Muscle of back (tissue), 11 donors: ENCODE measurements around the gene GRK3. TPM values are rescaled to one million over a fixed set of nuclear protein-coding genes. Genes with fewer than 3 reads are reported as not detected.
"Not testable (repeated sequence)": the region's sequence is repeated elsewhere in the genome, so short reads cannot be mapped to it uniquely, and the experiment has no call there.

ENCODE experiments used
- DNase-seq, 3 donors: peaks; one replicate each; pipeline versions ENCODE4 v3.0.0 to v3.0.0-alpha.2; 2013
- polyA plus RNA-seq, 10 donors: library from polyadenylated mRNA; unstranded; fragments of 120-200 nt; gene quantifications; one replicate each; pipeline ENCODE4 v1.2.1, GENCODE V29; 2013; ENCODE audit not compliant: insufficient read length in 10 of 10

The GRK3 gene
- polyA plus RNA-seq, 10 donors, result 6.2 to 14.3 (median 8.1) TPM

DNA sequence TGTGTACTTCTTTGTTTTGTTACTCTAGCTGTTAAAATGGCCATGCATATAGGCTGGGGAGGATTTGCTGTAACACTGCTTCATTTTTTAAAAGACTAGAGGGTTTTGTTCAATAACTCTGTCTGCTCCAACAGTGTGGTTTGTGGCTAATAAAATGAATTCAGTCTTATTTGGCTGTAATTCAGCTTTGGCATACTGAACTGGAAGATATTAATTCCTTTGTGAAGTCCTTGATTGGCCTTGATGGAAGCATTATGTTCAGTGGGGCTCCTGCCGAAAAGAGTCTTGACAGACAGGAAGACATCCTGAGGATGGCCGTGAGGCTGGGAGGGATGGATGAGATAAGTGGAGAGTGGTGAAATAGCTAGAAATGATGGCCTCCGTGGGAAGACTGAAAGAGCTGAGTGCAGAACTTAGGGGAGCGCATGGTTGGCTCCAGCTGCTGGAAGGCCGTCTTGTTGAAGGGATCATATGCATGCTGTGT, 132.7 kb downstream of the GRK3 start:
- DNase-seq, result peak; percentile 37 to 80 (median 49)

- no peak for DNase-seq
Measured at GRCh38 chr22:25697978-25698377, 133.5 kb downstream of the GRK3 start.

DNA sequence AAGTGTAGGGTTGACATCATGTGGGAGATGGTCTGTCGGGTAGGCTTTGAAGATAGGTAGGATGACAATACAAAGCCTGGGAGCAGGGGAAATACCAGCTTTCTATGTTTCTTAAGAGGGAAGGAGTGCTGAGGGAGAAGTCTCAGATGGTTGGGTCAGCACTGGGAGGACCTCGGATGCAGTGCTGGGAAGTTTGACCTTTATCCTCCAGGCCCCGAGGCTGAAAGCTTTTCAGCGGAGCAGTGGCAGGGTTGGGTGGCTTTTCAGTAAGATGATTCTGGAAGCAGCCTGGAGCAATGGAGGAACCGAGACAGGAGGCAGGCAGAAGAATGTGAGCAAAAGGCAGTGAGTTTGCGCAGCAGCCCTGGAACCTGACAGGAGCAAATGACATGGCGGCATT, 134.0 kb downstream of the GRK3 start:
- no peak for DNase-seq

- peak in 1 of 3 donors; percentile 9 for DNase-seq
Measured at GRCh38 chr22:25698978-25699377, 134.5 kb downstream of the GRK3 start.

DNA sequence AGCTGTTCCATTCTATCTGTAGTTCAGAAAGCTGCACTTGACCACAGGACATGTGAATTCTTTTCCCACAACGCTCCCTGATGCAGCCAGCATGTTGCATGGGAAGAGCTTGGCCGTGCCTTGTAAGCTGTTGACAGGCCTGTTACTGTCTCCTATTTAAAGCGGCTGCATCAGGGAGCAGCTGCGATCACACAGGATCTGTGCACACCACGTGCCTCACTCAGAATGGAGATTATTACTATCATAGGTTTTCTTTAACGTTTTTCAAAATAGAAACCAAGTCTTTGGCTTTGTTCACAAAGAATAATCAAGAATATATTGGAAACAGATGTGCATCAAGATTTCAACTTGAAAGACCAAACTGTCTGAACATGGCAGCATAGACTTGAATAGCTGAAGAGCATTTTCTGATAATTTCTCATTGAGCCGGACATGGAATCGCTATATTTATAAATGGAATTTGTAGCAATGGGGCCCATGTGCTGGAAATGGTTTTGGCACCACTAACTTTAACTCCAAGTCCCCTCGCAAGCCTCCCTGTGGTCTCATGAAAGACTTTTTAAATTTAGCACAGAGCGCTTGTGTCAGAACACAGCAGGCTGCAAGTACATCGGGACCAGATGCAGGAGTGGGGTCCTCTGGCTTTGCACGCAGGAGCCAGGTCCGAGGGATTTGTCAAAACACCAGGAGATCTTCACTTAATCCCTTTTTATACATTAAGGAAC, 136.7 kb downstream of the GRK3 start:
- peak; percentile 89 to 95 (median 91) for DNase-seq

GRCh38 chr22:25702040-25702439, 137.6 kb downstream of the GRK3 start:
- DNase-seq, result peak in 2 of 3 donors; percentile 37 to 66

DNA sequence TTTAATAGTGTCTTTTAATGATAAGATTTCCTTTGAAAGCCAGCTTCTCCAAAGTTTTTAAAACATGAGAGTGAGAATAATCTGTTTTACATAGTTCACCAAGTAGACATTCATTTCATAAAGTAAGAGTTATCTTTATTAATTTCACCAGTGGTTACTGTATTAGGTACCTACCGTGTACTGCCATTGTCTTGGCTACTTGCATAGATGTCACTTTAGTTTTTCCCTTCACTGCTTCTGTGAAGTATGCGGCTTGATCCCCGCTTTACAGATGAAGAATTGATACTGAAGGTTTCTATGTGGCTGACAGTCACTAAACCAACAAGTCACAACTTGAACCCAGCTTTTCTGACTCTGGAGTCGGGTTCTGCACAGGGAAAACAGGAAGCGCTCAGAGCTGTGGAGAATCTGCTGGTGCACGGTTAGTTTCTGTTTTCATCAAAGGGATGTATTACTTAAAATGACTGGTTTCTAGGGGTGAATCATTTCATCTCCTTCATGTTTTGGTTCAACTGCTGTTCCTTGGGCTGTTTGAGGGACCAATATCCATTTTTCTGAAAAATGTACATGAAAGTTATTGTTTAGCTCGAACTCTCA, 138.2 kb downstream of the GRK3 start:
- DNase-seq, result no peak

- DNase-seq, result no peak
Measured at GRCh38 chr22:25704701-25705100, 140.2 kb downstream of the GRK3 start.

- no peak for DNase-seq
Measured at GRCh38 chr22:25706197-25706596, 141.7 kb downstream of the GRK3 start.

DNA sequence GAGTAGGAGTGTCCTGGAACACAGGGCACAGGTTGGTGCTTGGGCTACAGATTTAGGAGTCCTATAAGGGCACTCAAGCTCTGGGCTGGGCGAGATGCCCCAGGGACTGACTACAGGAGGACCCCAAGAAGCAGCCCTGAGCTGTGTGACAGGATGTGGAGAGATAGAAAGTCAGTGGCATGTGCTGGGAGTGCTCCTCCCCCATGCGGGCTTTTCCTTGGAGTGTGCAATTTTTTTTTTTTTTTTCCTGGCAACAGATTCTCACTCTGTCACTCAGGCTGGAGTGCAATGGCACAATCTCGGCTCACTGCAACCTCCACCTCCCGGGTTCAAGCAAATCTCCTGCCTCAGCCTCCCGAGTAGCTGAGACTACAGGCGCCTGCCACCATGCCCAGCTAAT, 144.0 kb downstream of the GRK3 start:
- DNase-seq, result not testable (repeated sequence)

GRCh38 chr22:25709758-25710157, 145.3 kb downstream of the GRK3 start:
- no peak for DNase-seq

DNA sequence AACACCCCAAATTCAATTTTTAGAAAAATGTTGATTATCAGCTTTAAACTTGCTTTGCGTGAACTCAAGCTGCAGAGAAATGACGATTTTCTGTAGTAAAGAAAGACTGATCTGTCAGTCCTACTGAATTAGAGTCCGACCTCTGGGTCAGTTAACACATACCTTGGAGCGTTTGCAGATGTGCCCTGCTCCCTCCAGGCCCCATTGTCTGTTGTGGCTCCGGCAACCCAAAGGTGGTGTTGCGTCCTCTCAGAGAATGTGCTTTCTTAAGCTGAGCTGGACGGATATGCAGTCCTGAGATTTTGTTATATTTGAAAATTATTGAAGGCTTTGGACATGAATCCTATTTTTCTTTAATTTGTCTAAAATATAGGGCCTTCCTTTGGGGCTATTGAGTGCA, 146.0 kb downstream of the GRK3 start:
- DNase-seq, result no peak

DNA sequence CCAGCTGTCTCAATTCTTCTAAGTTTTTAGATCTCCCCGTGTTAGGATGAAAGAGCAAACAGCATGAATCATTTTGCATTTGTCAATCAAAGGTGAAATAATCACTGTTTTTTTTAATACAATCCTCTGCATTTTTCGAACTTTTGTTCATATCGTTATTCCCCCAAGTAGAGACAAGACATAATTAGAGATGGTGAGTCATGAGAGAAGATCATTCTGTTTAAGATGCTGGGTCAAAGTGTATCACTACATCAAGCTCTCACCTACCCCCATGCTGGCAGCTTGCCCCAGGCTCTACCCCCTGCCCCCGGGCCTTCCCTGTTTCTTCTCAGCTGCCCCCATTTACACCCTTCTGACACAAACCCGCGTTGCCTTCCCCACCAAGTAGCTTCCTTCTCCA, 147.0 kb downstream of the GRK3 start:
- DNase-seq, result no peak

GRCh38 chr22:25712661-25713400, 148.4 kb downstream of the GRK3 start:
- no peak for DNase-seq

DNA sequence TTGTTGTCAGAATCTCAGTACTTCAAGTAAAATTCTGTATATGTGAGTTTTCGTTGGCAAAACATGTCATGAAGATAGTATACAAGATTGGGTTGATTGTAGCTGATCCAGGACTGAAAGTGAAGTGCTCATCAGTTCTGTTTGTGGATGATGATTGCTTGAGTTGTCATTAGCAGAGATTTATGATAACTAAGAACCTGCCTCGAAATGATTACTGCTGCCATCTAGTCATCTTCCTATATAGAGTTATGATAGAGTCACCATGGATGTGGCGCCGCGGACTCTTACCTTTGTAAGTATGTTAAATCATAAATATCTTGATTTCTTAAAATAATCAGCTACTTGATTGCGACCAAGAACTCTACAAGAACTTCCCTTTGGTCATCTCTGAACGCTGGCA, 149.6 kb downstream of the GRK3 start:
- DNase-seq, result no peak

DNA sequence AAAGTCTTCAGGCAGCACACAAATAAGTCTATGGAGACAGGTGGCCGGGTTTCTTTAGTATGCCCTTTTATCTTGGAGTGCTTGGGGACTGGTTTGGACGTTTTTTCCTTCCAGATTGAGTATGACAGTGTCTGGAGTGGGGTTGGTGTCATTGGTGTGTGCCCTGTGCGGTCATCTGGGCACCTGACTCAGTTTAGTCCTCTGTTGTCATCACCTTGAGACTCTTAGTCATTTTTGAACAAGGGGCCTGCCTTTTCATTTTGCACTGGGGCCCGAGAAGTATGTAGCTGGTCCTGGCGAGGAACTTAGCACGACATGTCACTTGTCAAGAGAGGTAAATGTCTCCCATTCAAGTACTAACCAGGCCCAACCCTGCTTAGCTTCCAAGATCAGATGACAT, 150.3 kb downstream of the GRK3 start:
- DNase-seq, result no peak

DNA sequence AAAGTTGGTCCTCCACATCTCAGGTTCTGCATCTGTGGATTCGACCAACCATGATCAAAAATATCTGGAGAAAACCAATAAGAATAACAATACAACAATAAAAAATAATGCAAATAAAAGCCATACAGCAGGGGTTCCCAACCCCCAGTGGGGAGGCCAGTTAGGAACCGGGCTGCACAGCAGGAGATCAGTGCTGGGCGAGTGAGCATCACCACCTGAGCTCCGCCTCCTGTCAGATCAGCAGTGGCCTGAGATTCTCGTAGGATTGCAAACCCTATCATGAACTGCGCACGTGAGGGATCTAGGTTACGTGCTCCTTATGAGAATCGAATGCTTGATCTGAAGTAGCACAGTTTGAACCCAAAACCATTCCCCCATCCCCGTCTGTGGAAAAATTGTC, 152.2 kb downstream of the GRK3 start:
- DNase-seq, result no peak

- no peak for DNase-seq
Measured at GRCh38 chr22:25718135-25718840, 153.8 kb downstream of the GRK3 start.

DNA sequence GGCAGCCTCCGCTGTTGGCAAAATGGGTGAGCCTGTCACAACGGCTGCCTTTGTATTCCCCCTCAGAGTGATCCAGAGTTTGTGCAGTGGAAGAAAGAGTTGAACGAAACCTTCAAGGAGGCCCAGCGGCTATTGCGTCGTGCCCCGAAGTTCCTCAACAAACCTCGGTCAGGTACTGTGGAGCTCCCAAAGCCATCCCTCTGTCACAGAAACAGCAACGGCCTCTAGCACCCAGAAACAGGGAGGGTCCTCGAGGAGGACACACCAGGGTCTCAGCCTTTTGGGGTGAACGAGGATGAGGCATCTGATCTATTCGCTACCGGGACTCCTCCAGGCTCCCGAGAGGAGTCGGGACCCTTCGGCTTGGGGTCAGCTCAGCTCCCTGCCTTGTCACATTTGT, 157.7 kb downstream of the GRK3 start:
- DNase-seq, result no peak

GRCh38 chr22:25722626-25723025, 158.2 kb downstream of the GRK3 start:
- DNase-seq, result no peak

- no peak for DNase-seq
Measured at GRCh38 chr22:25726241-25726640, 161.8 kb downstream of the GRK3 start.

- DNase-seq, result no peak
Measured at GRCh38 chr22:25728071-25728470, 163.6 kb downstream of the GRK3 start.
